NCI-H2196 treated with DMSO at 0.1 percent for 48 hours (cell line): ENCODE measurements around the gene DYNLT2B.
"Not testable (repeated sequence)": the region's sequence is repeated elsewhere in the genome, so short reads cannot be mapped to it uniquely, and the experiment has no call there.

ENCODE experiments used
- DNase-seq: peaks from one replicate; lab custom pipeline; 2025; ENCODE audit not compliant: unreplicated experiment; lab: John Stamatoyannopoulos, UW

DYNLT2B gene

GRCh38 chr3:196317687-196318467 lies at the start of gene DYNLT2B:
Gene DYNLT2B (minus strand): TSS chr3:196318240. CDS start chr3:196318152, 88 bp downstream.
- peak; percentile 98 for DNase-seq

DNA sequence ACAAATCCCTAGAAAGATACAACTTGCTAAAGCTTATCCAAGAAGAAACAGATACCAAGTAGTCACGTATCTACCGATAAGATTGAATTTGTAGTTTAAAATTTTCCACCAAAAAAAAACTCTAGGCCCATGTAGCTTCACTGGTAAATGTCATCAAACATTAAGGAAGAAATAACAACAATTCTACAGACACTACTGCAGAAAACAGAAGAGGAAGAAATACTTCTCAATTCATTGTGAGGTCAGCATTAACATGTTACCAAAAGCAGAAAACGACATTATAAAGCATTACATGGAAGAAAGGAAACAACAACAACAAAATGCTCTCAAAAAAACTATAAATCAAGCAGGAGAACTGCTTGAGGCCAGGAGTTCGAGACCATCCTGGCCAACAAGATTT lies 47.7 kb upstream of the DYNLT2B start:
- DNase-seq = no peak

DNA sequence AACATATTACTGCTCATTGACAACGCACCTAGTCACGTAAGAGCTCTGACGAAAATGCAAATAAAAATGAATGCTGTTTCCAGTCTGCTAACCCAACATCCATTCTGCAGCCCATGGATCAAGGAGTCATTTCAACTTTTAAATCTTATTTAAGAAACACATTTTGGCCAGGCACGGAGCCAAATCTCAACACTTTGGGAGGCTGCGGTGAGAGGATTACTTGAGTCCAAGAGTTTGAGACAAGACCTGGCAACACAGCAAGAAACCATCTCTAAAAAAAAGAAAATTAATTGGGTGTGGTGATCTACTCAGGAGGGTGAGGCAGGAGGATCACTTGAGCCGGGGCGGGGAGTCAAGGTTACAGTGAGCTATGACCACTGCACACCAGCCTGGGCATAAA lies 42.5 kb upstream of the DYNLT2B start:
- DNase-seq = no peak

- DNase-seq = not testable (repeated sequence)
These were observed 40.5 kb upstream of the DYNLT2B start for GRCh38 chr3:196358540-196358939.

GRCh38 chr3:196357905-196358304 lies 39.9 kb upstream of the DYNLT2B start:
- DNase-seq = no peak

DNA sequence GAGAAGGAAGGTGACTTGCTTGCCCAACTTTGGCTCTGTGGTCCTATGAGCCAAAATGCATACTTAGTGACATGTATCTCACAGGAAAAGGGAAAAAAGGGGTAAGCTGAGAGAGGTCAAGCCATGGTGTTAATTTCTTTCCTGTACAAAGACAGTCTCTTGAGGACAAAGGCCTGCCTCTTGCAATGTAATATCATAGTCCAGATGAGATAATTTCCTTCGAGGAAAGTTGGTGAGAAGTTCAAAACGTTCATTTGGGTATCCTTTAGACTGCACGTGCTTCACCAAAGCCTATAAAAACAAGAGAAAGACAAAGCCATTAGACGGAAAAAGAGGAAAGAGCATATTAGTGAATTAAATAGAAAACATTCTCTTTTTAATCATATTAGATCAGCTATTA lies 38.5 kb upstream of the DYNLT2B start:
- DNase-seq = no peak

DNA sequence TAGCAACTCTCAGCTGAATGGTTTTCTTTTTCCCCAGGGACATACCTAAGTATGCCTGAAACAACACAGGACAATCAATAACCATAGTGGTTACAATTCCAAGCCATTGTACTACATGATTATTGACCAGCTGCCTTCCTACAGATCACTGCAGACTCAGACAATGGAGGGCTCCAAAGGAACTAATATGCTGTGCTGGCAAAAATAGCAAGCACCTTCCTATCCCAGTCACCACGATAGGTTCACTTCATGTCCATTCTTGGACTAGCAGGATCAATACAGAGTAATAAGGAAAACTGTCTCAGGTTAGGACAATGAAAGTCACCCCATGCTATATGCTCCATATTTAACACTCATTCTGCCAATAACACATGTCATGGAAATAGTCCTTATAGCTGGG lies 37.6 kb upstream of the DYNLT2B start:
- DNase-seq = no peak

DNA sequence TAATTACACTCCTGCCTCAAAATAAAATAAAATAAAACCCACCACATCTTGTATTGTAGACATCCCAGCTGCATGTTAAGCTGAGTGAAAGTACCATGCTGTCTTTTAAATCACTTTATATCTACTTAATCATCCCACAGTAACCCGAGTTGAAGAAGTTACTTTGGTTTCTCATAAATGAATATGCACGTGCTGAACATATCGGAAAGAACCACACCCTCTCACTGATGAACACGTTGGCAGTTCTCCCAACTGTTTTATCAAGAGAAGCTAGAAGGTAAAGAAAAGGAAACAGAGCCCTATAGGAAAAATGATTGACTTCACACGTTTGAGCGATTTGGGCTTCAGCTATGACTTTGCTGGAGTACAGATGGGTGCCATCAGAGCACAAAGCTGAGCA lies 36.1 kb upstream of the DYNLT2B start:
- DNase-seq = no peak

DNA sequence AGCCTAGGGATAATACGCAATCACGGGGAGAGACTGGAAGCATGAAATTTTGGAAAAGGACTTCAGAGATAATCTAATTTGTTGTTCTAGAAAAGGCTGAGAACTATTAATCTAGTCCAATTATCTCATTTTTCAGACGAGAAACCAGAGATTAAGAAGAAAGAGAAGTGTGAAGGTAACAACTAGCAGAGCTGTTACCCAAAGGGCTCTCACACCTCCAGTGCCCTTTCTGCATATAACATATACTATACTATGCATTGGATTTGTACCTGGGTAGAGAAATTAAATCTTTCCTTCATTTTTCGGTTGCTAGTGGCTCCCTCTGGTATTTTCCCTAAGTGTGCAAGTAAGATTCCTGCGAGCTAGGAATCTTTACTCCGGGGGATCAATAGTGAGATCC lies 33.5 kb upstream of the DYNLT2B start:
- no peak for DNase-seq

DNA sequence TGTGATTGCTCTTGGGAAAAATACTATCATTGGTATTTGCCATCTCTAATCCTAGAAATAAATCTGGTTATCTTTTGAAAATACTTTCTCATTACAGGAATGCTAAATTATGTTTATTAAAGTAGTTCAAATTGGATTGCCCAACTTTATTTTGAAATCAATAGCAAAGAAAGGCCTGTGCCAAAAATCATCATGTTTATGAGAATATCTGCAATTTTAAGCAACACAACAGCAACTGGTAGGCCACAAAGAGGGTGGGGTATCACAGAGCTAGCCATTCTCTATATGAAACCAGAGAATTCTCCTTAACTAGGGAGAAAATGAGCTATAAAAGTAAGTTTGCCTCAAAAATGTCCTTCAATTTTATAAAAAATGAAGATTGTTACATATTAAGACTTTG lies 32.0 kb upstream of the DYNLT2B start:
- no peak for DNase-seq

- no peak for DNase-seq
These were observed 30.7 kb upstream of the DYNLT2B start for GRCh38 chr3:196348698-196349097.

DNA sequence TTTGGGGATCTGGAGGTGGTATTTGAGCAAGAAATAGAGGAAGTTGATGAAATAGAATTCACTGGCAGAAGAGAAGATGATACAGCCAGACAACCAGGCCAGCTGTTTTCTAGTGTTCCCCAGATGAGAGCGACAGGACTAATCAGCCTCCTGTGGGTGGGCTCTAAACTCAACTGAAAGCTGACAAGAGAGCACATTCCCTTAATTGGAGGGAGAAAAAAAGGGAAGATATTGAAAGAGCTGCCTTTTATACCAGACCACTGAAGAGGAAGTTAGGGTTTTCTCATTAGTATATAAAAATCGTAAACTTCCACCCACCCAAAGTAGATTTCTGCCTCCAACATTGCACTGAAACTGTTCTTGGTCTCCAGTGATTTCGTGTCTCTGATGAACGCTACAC lies 26.6 kb upstream of the DYNLT2B start:
- DNase-seq = no peak

DNA sequence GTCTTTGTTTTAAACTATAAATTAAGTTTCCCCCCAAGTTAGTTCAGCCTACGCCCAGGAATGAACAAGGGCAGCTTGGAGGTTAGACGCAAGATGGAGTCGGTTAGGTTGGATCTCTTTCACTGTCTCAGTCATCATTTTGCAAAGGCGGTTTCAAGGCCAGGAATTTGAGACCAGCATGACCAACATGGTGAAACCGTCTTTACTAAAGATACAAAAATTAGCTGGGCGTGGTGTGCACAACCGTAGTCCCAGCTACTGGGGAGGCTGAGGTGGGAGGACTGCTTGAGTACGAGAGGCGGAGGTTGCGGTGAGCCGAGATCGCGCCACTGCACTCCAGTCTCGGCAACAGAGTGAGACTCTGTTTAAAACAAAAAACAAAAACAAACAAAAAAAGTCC lies 25.9 kb upstream of the DYNLT2B start:
- DNase-seq = not testable (repeated sequence)

GRCh38 chr3:196341137-196341536 lies 23.1 kb upstream of the DYNLT2B start:
- DNase-seq = no peak

- DNase-seq = no peak
These were observed 22.4 kb upstream of the DYNLT2B start for GRCh38 chr3:196340466-196340865.

GRCh38 chr3:196339493-196340254 lies 21.6 kb upstream of the DYNLT2B start:
- DNase-seq = no peak

DNA sequence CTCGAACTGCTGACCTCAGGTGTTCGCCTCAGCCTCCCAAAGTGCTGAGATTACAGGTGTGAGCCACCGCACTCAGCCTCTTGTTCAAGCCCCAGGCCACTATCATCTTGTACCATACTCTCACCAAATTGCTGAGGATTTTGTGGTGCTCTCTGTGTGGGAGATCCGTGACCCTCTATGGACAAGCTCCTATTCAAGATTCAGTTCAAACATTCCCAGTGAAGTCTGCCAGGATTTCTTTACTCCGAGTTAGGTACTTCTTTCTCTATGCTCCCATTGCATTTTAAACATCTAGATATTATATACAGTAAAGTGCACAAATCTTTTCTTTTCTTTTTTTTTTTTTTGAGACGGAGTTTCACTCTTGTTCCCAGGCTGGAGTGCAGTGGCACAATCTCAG lies 21.0 kb upstream of the DYNLT2B start:
- no peak for DNase-seq

- DNase-seq = no peak
These were observed 18.5 kb upstream of the DYNLT2B start for GRCh38 chr3:196336319-196337145.

- no peak for DNase-seq
These were observed 17.5 kb upstream of the DYNLT2B start for GRCh38 chr3:196335503-196335948.

DNA sequence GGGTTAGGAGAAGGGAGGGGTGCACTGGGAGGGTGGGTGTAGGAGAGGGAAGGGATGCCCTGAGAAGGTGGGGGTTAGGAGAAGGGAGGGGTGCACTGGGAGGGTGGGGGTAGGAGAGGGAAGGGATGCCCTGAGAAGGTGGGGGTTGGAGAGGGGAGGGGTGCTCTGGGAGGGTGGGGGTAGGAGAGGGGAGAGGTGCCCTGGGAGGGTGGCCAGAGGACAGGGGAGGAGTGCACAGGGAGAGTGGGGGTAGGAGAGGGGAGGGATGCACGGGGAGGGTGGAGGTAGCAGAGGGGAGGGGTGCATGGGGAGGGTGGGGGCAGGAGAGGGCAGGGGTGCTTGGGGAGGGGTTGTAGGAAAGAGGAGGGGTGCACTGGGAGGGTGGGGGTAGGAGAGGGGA lies 16.9 kb upstream of the DYNLT2B start:
- no peak for DNase-seq

DNA sequence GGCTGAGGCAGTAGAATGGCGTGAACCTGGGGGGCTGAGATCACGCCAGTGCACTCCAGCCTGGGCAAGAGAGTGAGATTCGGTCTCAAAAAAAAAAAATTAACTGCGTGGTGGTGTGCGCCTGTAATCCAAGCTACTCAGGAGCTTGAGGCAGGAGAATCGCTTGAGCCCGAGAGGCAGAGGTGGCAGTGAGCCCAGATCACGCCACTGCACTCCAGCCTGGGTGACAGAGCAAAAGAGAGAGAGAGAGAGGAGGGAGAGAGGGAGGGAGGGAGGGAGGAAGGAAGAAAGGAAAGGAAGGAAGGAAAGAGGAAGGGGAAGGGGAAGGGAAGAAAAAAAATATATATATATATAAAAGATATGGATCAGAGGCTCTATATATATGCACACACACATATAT lies 14.1 kb upstream of the DYNLT2B start:
- no peak for DNase-seq

DNA sequence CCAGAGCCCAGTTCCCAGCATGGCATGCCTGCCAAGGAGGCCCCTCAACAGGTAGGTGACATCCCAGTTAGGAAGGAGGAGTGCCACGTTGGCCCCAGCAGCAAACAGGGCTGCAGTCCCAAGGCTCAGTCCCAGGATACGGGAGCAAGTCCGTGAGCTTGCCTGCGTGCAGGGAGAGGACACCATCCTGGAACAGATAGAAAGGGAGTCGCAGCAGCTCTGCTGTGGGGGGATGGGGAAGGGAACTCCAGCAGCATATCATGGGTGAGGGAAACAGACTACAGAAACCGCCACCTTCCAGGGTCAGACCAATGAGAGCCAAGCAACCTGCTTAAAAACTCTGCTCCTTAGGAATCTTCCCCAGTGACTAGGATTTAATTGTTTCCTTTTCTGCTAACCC lies 9.4 kb upstream of the DYNLT2B start:
- DNase-seq = no peak
